GM12864 (cell line): Measurements from ENCODE around the gene ADAMTS19.

Experiments used
- DNase-seq: peaks from one replicate; pipeline ENCODE4 v3.0.0-alpha.2; 2011; ENCODE audit warnings: low read depth
- H3K4me3 ChIP-seq: 2 replicates; pipeline ENCODE4 v1.5.1; 2011; ENCODE audit warnings: mild to moderate bottlenecking, low read depth, low read length, control low read depth
- CTCF ChIP-seq: IDR thresholded peaks from 2 replicates; pipeline ENCODE4 v1.5.1; 2011; ENCODE audit warnings: low read depth, mild to moderate bottlenecking, moderate library complexity, low read length, control low read depth, inconsistent platforms; ENCODE audit errors: missing control alignments

ADAMTS19 gene

GRCh38 chr5:129499208-129499852, 39.2 kb downstream of the ADAMTS19 start:
- no peak for DNase-seq
- TF ChIP-seq CTCF = no peak
- no peak overlapping the region for H3K4me3 ChIP-seq

GRCh38 chr5:129500101-129500500, 40.0 kb downstream of the ADAMTS19 start:
- no peak for DNase-seq
- TF ChIP-seq CTCF = no peak
- H3K4me3 ChIP-seq = no peak overlapping the region

- no peak overlapping the region for H3K4me3 ChIP-seq
- no peak for TF ChIP-seq CTCF
Measured at GRCh38 chr5:129506086-129506485, 46.0 kb downstream of the ADAMTS19 start.

GRCh38 chr5:129506950-129507349, 46.9 kb downstream of the ADAMTS19 start:
- no peak for TF ChIP-seq CTCF
- no peak for DNase-seq

More at GRCh38 chr5:129506086-129506485, 46.0 kb downstream of the ADAMTS19 start:
- DNase-seq = no peak

GRCh38 chr5:129507527-129507926, 47.4 kb downstream of the ADAMTS19 start:
- H3K4me3 ChIP-seq = no peak overlapping the region
- no peak for TF ChIP-seq CTCF
- DNase-seq = no peak

More at GRCh38 chr5:129506950-129507349, 46.9 kb downstream of the ADAMTS19 start:
- no peak overlapping the region for H3K4me3 ChIP-seq

GRCh38 chr5:129508606-129509005, 48.5 kb downstream of the ADAMTS19 start:
- TF ChIP-seq CTCF = no peak
- no peak for DNase-seq
- H3K4me3 ChIP-seq = no peak overlapping the region

GRCh38 chr5:129509363-129509975, 49.4 kb downstream of the ADAMTS19 start:
- no peak overlapping the region for H3K4me3 ChIP-seq
- DNase-seq = no peak
- TF ChIP-seq CTCF = no peak
